NOMO-1 treated with DMSO at 0.1 percent for 48 hours (cell line): Measurements from ENCODE around the gene EFCAB12.

Source experiments
- DNase-seq: peaks from one replicate; lab custom pipeline; 2025; ENCODE audit not compliant: unreplicated experiment; lab: John Stamatoyannopoulos, UW

The EFCAB12 gene

DNA sequence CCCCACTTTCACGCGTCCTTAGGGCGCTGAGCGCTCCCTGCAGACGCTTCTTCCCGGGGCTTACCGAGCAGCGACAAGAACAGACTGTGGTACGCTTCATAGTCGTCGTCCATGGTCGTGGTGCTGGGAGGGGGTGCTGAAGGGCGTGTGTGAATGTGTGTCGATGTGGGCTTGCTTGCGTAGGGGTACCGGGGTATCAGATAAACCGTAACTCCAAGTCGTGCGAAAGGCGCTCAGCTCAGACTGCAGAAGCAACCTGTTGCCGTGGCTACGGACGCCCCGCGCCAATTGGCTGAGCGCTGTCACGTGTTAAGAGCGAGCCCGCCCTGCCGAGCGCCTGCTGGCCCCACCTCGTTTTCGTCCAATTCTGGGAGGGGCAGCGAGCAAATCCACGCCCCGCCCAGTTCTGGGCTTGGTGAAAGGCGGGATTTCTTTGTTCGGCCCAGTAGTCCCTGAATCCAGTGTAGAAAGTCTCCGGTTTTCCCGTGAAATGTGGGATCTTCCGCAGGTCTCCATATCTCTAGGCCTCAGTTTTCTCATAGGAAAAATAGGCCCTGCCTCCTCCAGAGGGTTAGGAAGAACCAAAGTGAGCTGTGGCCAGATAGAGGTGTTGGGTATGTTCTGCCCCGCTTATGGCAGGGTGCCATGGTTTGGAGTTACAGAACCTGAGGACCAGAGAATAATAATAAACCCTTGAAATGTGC is at the start of gene EFCAB12:
Gene EFCAB12 (minus strand): TSS at position 261 of the 704 bp plus-strand sequence. CDS start 148 bp downstream, at position 113.
- DNase-seq: no peak

DNA sequence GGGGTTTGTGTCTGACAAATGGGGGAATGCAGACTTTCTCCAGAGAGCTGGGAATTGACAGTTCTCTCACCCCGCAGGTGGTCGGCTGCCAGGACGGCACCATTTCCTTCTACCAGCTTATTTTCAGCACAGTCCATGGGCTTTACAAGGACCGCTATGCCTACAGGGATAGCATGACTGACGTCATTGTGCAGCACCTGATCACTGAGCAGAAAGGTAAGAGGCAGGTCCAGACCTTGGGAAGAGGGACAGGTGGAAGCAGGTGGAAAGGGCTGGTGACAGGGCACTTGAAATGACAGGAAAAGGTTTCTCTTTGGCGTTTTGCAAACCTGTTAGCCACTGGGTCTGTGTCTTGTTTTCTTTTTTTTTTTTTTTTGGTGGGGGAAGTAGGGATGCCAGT is 48.1 kb upstream of the EFCAB12 start:
- DNase-seq: no peak

DNA sequence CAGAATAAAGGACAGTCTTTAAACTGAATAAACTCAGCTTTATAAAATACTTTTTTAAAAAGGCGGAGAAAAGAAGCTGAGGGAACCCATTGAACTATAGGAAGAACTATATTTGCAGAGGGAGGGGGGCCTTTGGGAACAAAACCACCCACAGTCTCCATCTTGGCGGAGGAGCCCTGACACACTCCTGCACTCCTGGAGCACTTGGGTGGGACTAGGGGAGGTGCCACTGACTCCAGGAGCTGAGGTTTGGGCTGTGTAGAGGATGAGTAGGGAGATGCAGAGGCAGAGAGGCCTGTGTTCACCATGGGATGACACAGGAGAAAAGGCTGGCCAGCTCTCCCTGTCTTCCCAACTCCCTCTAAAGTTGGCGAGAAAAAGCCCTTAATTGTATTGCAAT is 47.4 kb upstream of the EFCAB12 start:
- no peak for DNase-seq

DNA sequence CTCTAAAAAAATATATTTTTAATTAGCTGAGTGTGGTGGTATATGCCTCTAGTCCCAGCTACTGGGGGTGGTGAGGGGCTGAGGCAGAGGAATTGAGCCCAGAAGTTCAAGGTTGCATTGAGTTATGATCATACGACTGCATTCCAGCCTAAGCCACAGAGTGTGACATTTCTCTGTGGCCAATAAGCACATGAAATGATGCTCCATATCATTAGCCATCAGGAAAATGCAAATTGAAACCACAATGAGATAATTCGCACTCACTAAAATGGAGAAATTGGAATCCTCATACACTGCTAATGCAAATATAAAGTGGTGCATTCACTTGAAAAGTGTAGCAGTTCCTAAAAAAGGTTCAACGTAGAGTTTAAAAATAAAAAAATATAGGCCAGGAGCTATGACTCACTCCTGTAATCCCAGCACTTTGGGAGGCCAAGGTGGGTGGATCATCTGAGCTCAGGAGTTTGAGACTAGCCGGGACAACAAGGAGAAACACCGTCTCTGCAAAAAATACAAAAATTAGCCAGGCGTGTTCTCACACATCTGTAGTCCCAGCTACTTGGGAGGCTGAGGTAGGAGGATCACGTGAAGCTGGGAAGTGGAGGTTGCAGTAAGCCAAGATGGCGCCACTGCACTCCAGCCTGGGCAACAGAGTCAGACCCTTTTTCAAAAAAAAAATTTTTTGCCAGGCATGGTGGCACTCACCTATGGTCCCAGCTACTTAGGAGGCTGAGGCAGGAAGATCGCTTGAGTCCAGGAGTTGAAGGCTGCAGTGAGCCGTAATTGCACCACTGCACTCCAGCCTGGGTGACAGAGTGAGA is 46.8 kb upstream of the EFCAB12 start:
- DNase-seq: no peak

- no peak for DNase-seq
Observed at GRCh38 chr3:129473769-129474152, 45.3 kb upstream of the EFCAB12 start.

- no peak for DNase-seq
Observed at GRCh38 chr3:129473067-129473768, 44.8 kb upstream of the EFCAB12 start.

GRCh38 chr3:129470861-129471260 is 42.4 kb upstream of the EFCAB12 start:
- DNase-seq: no peak

DNA sequence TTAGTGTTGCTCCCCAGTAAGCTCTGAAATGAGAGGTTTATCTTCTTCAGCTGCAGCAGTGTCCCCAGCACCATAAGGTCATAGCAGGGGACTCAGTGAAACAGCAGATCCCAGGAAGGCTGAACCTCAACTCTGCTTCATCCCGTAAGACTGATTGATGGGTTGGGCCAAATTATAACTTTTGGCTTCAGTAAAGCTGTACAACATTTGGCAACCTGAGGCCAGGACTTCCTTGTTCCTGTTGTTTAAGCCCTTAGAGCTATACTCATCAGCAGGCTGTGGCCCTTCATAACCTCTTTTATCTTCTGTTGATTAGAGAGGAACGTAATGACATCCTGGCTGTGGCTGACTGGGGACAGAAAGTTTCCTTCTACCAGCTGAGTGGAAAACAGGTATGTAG is 40.6 kb upstream of the EFCAB12 start:
- DNase-seq: no peak

DNA sequence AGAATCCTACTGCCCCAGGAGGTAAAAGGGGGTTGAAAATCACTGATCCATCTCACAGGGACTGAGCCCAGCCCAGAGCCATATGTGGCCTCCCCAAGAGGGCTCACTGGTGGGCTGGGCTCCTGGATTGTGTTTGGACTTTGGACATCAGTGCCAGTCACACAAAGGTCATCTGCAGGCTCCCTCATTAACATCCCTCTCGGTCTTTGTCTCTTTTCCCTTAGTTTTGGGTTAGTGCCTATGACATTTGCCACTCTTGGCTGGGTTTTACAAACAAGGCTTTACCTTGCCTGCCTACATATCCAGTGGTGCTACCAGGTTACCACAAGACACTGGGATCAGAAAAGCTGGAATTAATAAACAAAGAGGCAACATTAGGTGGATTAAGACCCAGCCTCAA is 39.5 kb upstream of the EFCAB12 start:
- no peak for DNase-seq

DNA sequence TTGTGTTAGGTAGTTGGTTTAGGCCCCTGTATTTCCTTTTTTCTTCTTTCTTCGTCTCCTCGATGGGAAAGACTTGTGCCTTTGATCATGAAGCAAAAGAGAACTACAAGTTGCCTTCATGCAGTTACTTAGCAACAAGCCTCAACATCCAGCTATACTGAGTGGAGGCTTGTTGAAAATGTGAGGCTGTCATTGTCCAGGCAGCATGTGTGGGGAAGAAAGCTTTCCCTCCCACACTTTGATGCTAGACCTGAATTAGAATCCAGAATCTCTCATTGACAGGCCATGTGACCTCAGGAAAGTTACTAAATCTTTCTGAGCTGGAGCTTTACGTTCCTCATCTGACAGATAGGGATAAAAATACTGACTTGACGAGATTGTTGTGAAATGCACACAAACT is 35.3 kb upstream of the EFCAB12 start:
- no peak for DNase-seq

GRCh38 chr3:129463094-129463493 is 34.7 kb upstream of the EFCAB12 start:
- no peak for DNase-seq

- no peak for DNase-seq
Observed at GRCh38 chr3:129462361-129462968, 34.0 kb upstream of the EFCAB12 start.

GRCh38 chr3:129461461-129462146 is 33.2 kb upstream of the EFCAB12 start:
- no peak for DNase-seq

- no peak for DNase-seq
Observed at GRCh38 chr3:129461022-129461421, 32.6 kb upstream of the EFCAB12 start.

DNA sequence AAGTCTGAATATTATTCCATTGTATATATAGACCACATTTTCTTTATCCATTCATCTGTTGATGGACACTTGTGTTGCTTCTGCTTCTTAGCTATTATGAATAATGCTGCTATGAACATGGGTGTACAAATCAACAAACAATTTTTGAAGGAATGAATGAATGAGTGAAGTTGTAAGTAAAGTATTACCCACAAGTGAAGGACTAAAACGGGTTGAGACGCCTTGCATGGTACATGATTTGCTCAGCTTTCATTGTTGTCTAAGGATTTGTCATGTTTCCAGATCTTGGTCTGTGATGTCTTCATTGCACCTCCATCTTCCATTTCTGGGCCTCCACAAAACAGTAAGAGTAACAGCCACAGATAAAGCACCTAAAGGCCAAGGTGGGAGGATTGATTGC is 32.1 kb upstream of the EFCAB12 start:
- no peak for DNase-seq

DNA sequence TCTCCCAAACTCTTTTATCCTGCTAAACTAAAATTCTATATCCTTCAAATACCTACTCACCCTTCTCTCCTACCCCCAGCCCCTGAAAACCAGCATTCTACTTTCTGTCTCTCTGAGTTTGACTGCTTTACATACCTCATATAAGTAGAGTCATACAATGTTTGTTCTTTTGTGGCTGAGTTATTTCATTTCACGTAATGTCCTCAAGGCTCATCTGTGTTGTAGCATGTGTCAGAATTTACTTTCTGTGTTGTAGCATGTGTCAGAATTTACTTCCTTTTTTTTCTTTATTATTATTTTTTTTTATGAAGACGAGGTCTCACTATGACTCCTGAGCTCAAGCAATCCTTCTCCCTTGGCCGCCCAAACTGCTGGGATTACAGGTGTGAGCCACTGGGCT is 31.7 kb upstream of the EFCAB12 start:
- no peak for DNase-seq

GRCh38 chr3:129453732-129454131 is 25.3 kb upstream of the EFCAB12 start:
- no peak for DNase-seq

GRCh38 chr3:129449279-129450115 is 21.1 kb upstream of the EFCAB12 start:
- DNase-seq: no peak

DNA sequence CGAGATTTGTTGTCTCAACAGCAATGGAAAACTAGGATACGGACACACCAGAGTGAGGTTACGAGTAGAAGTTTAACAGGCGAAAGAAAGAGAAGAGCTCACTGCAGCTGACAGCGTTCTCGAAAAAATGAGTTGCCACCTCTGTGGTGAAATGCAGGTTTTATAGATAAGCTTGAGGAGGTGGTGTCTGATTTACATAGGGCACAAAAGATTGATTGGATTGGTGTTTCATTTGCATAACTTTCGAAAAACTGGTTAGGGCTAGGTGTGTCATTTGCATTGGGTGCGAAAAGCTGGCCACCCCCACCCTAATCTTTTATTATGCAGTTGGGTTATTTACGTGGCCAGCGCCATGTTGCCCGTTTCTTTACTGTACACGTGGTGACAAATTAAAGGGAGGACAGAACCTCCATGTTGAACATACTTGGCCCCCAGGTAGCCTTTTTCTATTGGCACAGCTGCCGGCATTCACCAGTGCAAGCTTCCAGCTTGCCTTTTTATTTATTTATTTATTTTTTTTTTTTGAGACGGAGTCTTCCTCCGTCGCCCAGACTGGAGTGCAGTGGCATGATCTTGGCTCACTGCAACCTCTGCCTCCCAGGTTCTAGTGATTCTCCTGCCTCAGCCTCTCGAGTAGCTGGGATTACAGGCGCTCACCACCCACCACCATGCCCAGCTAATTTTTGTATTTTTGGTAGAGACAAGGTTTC is 19.9 kb upstream of the EFCAB12 start:
- DNase-seq: no peak
